Measurements from ENCODE around the gene CLDN2.

Gene CLDN2

DNA sequence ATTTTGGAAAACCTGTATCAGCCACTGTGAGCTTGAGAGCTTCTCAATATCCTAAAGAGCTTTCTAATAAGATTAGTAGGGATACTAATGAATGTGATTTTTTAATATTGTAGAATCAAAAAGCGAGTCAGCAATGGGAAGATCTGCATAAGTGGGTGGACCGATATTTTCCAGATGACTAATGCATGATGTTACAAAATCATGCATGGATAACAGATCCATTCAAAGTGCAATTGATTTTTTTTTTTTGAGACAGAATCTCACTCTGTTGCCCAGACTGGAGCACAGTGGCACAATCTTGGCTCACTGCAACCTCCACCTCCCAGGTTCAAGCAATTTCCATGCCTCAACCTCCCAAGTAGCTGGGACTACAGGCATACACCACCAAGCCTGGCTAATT lies 7.3 kb upstream of the CLDN2 start:
- TF ChIP-seq EZH2phosphoT487 (IDR thresholded peaks at IDR 0.05; ENCODE audit: low read depth): no peak
- TF ChIP-seq, protein P1, sequence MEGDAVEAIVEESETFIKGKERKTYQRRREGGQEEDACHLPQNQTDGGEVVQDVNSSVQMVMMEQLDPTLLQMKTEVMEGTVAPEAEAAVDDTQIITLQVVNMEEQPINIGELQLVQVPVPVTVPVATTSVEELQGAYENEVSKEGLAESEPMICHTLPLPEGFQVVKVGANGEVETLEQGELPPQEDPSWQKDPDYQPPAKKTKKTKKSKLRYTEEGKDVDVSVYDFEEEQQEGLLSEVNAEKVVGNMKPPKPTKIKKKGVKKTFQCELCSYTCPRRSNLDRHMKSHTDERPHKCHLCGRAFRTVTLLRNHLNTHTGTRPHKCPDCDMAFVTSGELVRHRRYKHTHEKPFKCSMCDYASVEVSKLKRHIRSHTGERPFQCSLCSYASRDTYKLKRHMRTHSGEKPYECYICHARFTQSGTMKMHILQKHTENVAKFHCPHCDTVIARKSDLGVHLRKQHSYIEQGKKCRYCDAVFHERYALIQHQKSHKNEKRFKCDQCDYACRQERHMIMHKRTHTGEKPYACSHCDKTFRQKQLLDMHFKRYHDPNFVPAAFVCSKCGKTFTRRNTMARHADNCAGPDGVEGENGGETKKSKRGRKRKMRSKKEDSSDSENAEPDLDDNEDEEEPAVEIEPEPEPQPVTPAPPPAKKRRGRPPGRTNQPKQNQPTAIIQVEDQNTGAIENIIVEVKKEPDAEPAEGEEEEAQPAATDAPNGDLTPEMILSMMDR (IDR thresholded peaks at IDR 0.05; ENCODE audit: low read depth, low read length): no peak
- H3K27me3 ChIP-seq (ENCODE audit: low read depth, low read length): no peaks in the 10 kb centered on the region
- H2AFZ ChIP-seq (ENCODE audit: low read depth, low read length): no peak overlapping the region
- H3K36me3 ChIP-seq (replicated peaks; ENCODE audit: low read depth, low read length): no peaks in the 10 kb centered on the region
- no peak overlapping the region for H3K27ac ChIP-seq (ENCODE audit: low read length)
- no peaks in the 10 kb centered on the region for H3K9me3 ChIP-seq (ENCODE audit: insufficient read depth, low read length)
- no peaks in the 10 kb centered on the region for H3K79me2 ChIP-seq (ENCODE audit: low read length)
- no peaks in the 10 kb centered on the region for H4K20me1 ChIP-seq (ENCODE audit: insufficient read depth, low read length)
- no peaks in the 10 kb centered on the region for H3K4me1 ChIP-seq (ENCODE audit: low read length)
- H3K9ac ChIP-seq (ENCODE audit: low read length): no peak overlapping the region
- H3K4me3 ChIP-seq (ENCODE audit: low read length): no peak overlapping the region
- H3K4me2 ChIP-seq (ENCODE audit: low read length): no peak overlapping the region

DNA sequence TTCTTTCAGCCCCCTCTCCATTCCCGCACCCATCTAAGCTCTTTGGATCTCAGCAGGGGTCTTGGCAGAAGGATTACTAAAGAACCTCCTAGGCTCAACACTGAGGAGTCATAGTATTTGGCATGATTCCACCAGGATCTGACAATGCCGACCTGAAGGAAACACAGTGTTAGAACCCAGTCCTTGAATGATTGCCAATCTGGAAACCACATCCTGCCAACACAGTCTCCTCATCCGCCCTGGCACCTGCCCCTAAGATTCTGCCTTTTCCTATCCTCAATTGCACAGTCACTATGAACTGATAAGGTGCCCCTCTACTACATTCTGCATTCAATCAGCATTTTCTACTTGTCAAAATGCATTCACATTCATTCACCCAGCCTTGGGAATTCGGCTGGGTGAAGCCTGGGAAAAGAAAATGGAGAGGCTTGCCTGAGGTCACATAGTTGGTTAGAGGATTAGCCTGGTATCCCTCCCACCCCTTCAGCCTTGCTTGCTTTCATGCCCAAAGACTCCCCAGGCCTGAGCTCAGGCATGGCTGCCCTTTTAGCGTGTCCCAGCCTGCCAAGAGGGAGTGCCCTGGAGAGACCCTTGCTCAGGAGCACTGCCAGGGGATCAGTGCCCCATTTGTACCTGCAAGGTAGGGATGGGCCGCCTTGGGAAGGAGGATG lies 2.2 kb upstream of the CLDN2 start:
- Histone ChIP-seq H3K4me2 (ENCODE audit: low read length) (no peak overlapping the region), H3K4me3 (ENCODE audit: low read length) (no peak overlapping the region), H3K36me3 (replicated peaks; ENCODE audit: low read depth, low read length) (no peaks in the 10 kb centered on the region), H3K27me3 (ENCODE audit: low read depth, low read length) (no peaks in the 10 kb centered on the region), H2AFZ (ENCODE audit: low read depth, low read length) (no peak overlapping the region), H3K9ac (ENCODE audit: low read length) (no peak overlapping the region), H3K27ac (ENCODE audit: low read length) (no peak overlapping the region), H3K9me3 (ENCODE audit: insufficient read depth, low read length) (no peaks in the 10 kb centered on the region), H4K20me1 (ENCODE audit: insufficient read depth, low read length) (no peaks in the 10 kb centered on the region), H3K4me1 (ENCODE audit: low read length) (no peaks in the 10 kb centered on the region), H3K79me2 (ENCODE audit: low read length) (no peaks in the 10 kb centered on the region)
- no peak for TF ChIP-seq EZH2phosphoT487 (IDR thresholded peaks at IDR 0.05; ENCODE audit: low read depth)
- TF ChIP-seq, protein P1 (IDR thresholded peaks at IDR 0.05; ENCODE audit: low read depth, low read length): no peak

DNA sequence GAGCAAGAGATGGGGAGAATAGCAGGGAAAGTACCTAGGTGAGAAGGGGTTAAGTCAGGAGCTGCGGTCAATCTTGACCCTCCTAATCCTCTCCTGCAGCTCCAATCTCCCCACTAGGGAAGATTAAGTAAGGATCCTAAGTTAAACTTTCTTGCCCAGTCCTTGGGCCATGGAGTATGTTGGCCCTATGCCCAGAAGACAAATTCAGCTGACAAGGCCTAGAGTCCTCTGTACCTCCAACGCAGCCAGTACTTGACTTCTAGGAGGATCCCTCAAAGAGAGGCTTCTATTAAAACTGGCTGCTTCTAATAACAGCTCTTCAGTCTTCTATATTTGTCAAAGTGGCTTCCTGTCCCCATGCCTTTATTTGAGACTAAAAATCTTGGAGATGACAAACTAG lies 1.4 kb downstream of the CLDN2 start:
- no peak overlapping the region for H3K4me3 ChIP-seq (ENCODE audit: low read length)
- H3K27ac ChIP-seq (ENCODE audit: low read length): no peak overlapping the region
- TF ChIP-seq, protein P1 (IDR thresholded peaks at IDR 0.05; ENCODE audit: low read depth, low read length): no peak
- no peak for TF ChIP-seq EZH2phosphoT487 (IDR thresholded peaks at IDR 0.05; ENCODE audit: low read depth)
- no peak overlapping the region for H3K4me2 ChIP-seq (ENCODE audit: low read length)
- H3K79me2 ChIP-seq (ENCODE audit: low read length): no peaks in the 10 kb centered on the region
- no peaks in the 10 kb centered on the region for H3K36me3 ChIP-seq (replicated peaks; ENCODE audit: low read depth, low read length)
- no peaks in the 10 kb centered on the region for H3K9me3 ChIP-seq (ENCODE audit: insufficient read depth, low read length)
- no peaks in the 10 kb centered on the region for H3K27me3 ChIP-seq (ENCODE audit: low read depth, low read length)
- no peak overlapping the region for H3K9ac ChIP-seq (ENCODE audit: low read length)
- no peaks in the 10 kb centered on the region for H4K20me1 ChIP-seq (ENCODE audit: insufficient read depth, low read length)
- H3K4me1 ChIP-seq (ENCODE audit: low read length): no peaks in the 10 kb centered on the region
- H2AFZ ChIP-seq (ENCODE audit: low read depth, low read length): no peak overlapping the region

GRCh38 chrX:106927023-106927422 lies 6.8 kb downstream of the CLDN2 start:
- H3K4me2 ChIP-seq (ENCODE audit: low read length): no peak overlapping the region
- H2AFZ ChIP-seq (ENCODE audit: low read depth, low read length): no peak overlapping the region
- no peak overlapping the region for H3K27ac ChIP-seq (ENCODE audit: low read length)
- H3K79me2 ChIP-seq (ENCODE audit: low read length): no peaks in the 10 kb centered on the region
- H4K20me1 ChIP-seq (ENCODE audit: insufficient read depth, low read length): no peaks in the 10 kb centered on the region
- H3K9ac ChIP-seq (ENCODE audit: low read length): no peak overlapping the region
- H3K27me3 ChIP-seq (ENCODE audit: low read depth, low read length): no peaks in the 10 kb centered on the region
- H3K9me3 ChIP-seq (ENCODE audit: insufficient read depth, low read length): no peaks in the 10 kb centered on the region
- H3K4me3 ChIP-seq (ENCODE audit: low read length): no peak overlapping the region
- no peak for TF ChIP-seq EZH2phosphoT487 (IDR thresholded peaks at IDR 0.05; ENCODE audit: low read depth)
- TF ChIP-seq, protein P1 (IDR thresholded peaks at IDR 0.05; ENCODE audit: low read depth, low read length): no peak
- H3K4me1 ChIP-seq (ENCODE audit: low read length): no peaks in the 10 kb centered on the region
- H3K36me3 ChIP-seq (replicated peaks; ENCODE audit: low read depth, low read length): no peaks in the 10 kb centered on the region
